Measurements from ENCODE around the gene DRAM1.
"Not testable (repeated sequence)": the region's sequence is repeated elsewhere in the genome, so short reads cannot be mapped to it uniquely, and the experiment has no call there.

Gene DRAM1

DNA sequence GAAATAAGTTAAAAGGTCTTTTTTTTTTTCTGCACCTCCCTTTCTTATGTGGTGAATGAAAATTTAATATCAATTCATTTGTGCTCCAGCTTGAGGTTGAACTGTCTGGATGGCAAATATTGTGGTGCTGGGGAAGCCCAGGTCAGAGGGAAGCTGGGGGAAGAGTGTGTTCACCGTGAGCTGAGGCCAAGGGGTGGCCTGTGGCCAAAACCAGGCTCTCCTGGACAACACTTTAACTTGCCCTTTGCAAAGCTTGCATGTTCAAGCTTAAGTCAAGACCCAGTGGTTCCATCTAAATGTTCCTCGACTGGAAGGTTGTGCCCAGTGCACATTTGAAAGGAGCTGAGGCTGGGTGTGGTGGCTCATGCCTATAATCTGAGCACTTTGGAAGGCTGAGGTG lies 28.8 kb downstream of the DRAM1 start:
- DNase-seq (ENCODE audit: low spot score), result no peak

GRCh38 chr12:101908395-101908794 lies 31.0 kb downstream of the DRAM1 start:
- no peak for DNase-seq (ENCODE audit: low spot score)

GRCh38 chr12:101909646-101910045 lies 32.3 kb downstream of the DRAM1 start:
- no peak for DNase-seq (ENCODE audit: low spot score)

GRCh38 chr12:101915841-101916240 lies 38.5 kb downstream of the DRAM1 start:
- DNase-seq (ENCODE audit: low spot score), result peak; percentile 56

DNA sequence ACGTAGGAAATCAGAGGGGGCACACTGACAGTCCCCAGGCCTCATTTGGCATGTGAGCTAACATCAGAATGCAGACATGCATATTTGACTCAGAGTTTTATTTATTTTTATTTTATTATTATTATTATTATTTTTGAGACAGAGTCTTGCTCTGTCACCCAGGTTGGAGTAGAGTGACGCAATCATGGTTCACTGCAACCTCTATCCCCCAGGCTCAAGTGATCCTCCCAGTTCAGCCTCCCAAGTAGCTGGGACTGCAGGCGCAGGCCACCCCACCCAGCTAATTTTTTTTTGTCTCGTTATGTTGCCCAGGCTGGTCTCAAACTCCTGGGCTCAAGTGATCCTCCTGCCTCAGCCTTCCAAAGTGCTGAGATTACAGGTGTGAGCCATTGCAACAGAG lies 41.4 kb downstream of the DRAM1 start:
- DNase-seq (ENCODE audit: low spot score), result not testable (repeated sequence)

GRCh38 chr12:101919447-101919846 lies 42.1 kb downstream of the DRAM1 start:
- no peak for DNase-seq (ENCODE audit: low spot score)

- peak; percentile 31 for DNase-seq (ENCODE audit: low spot score)
These were observed 43.5 kb downstream of the DRAM1 start for GRCh38 chr12:101920906-101921305.

- no peak for DNase-seq (ENCODE audit: low spot score)
These were observed 45.8 kb downstream of the DRAM1 start for GRCh38 chr12:101923045-101923718.

DNA sequence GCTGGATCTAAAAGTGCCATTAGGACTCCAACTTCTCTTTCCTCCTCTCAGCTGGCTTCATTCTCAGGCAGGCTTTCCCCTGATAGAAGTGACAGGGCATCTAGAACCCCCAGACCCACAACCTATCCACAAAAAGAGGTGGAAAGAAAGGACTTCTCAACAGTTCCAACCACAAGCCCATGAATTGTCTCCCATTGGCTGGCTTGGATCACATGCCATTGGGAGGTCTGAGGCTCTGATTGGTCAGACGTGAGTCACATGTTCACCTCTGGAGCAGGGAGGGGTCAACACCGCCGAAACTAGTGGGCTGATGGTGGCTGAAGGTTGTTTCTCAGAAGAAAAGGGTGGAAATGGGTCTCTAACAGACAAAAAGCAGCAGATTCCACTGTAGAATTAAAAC lies 47.2 kb downstream of the DRAM1 start:
- DNase-seq (ENCODE audit: low spot score), result peak; percentile 20

GRCh38 chr12:101925361-101925760 lies 48.0 kb downstream of the DRAM1 start:
- peak; percentile 83 for DNase-seq (ENCODE audit: low spot score)

DNA sequence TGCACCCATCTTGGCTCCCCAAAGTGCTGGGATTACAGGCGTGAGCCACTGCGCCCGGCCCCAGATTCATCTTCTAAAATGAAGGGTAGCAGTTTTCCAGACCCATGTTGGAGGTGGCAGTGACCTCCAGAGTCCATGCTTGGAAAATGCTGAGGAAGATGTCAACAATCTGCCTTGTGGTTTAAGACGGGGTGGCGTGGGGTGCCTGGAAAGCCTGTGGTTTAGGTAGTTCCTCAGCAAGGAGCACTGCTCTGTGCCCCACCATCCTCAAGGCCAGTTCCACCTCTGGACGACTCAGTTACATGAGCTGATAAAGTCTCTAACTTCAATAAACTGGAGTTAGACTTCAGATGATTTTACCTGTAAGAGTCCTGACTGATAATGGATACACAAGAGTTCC lies 48.6 kb downstream of the DRAM1 start:
- no peak for DNase-seq (ENCODE audit: low spot score)

GRCh38 chr12:101927036-101927435 lies 49.7 kb downstream of the DRAM1 start:
- no peak for DNase-seq (ENCODE audit: low spot score)

- DNase-seq (ENCODE audit: low spot score), result no peak
These were observed 50.6 kb downstream of the DRAM1 start for GRCh38 chr12:101927999-101928398.

- peak; percentile 27 for DNase-seq (ENCODE audit: low spot score)
These were observed 51.2 kb downstream of the DRAM1 start for GRCh38 chr12:101928556-101928955.

DNA sequence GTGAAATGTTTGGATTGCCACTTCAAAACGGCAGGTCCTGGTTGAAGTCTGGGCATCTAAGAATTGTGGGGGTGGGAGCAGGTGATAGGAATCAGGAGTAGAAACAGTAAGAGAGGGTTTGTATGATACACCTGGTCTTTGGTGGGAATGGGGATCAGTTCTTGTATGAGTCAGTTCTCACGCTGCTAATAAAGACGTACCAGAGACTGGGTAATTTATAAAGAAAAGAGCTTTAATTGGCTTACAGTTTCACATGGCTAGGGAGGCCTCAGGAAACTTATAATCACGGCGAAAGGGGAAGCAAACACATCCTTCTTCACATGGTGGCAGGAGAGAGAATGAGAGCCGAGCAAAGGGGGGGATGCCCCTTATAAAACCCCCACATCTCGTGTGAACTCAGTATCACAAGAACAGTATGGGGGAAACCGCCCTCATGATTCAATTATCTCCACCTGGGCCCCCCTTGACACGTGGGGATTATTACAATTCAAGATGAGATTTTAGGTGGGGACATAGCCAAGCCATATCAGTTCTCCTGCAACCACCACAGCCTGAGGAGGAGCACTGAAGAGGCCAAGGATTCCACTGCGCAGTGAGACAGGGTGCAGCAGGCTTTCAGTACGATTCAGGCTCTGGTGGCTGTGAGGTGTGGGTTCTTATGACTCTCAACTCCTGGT lies 52.1 kb downstream of the DRAM1 start:
- no peak for DNase-seq (ENCODE audit: low spot score)

DNA sequence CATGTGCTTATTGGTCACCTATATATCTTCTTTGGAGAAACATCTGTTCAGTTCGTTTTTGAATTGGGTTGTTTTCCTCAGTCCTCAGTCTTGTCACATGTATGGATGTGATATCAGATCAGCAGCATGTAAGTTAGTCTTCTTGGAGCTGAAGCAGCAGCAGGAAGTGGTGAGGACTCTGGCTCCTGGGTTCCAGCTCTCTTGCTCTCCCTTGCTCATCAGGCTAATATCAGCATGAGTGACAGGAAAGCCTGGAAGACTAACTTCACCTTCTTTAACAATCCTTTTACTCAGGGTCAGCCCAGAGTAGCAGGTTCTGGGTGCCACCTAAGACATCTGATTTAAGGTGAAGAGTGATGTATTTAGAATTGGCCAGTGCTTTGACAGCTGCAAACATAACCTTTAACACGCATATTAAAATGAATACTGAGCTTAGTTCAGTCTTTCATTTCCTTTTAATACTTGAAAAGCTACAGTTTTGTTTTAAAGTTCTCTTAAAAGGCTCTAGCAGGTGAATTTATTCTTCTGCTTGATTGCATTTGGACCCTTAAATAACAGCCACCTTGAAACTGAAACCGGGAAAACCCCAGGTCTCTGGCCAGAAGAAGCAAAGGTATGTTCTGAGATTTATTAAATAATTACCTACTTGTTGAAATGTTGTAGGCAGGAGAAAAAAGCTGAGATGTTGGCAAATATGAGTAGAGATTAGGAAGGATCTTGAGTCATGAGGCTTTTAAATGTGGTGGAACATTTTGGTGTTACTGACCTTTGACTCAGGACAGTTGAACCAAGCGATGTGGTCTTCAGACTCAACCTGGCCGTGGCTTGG lies 54.3 kb downstream of the DRAM1 start:
- DNase-seq (ENCODE audit: low spot score), result peak; percentile 9

DNA sequence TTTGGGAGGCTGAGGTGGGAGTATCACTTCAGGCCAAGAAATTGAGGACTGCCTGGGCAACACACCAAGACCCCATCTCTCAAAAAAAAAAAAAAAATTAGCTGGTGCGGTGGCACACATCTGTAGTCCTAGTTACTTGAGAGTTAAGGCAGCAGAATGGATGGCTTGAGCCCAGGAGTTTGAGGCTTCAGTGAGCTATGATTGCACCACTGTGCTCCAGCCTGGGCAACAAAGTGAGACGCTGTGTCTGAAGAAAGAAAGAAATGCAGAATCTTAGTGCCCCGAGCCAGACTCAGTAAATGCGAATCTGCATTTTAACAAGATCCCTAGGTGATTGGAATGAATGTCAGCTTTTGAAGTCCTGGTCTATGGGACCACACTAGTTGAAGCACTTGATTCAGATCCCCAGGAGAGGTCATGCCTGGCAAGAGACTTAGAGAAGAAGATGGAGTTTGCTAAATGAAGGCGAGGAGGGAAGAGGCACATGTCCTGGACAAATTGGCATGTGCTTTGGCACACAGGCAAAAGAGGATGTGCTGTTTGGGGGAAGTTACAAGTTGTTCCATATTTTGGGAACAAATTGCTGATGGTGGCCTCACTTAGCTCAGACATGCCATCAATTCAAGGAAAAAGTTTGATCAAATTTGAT lies 56.6 kb downstream of the DRAM1 start:
- no peak for DNase-seq (ENCODE audit: low spot score)

- DNase-seq (ENCODE audit: low spot score), result no peak
These were observed 58.7 kb downstream of the DRAM1 start for GRCh38 chr12:101935890-101936746.

DNA sequence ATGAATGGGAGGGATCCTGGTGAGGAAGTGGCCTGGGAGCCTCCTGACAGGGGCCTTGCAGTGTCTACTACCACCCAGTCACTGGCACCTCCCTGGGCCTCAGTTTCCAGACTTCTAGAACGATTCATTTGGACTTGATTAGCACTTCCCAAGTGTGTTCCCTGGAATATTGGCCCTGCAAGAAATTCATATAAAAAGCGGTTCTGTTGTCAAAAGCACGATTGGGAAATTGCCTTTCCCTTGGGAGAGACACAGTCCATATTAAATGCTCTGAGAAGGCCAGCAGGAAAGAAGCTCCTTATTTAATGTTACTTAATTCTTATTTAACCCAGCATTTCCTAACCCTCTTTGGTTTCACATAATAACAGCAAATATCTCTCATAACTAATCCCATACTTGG lies 61.9 kb downstream of the DRAM1 start:
- DNase-seq (ENCODE audit: low spot score), result no peak

DNA sequence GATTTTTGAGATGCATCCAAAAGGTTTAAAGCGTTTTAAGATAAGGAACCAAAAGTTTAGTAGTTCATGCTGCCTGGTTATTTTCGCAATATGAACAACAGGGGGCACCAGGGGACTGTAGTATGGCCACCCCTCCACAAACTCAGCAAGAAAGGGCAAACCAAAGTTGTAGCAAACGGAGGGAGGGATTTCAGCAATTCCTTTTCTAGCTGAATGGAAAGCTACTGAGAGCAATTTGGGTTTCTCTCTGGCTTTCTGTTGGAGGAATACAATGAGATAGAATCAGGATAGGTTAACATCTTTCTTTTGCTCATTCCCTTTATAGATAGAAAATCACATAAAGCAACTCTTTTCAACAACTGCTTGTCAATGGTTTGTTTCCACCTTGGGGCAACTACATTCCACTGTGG lies 62.5 kb downstream of the DRAM1 start:
- DNase-seq (ENCODE audit: low spot score), result peak; percentile 63

DNA sequence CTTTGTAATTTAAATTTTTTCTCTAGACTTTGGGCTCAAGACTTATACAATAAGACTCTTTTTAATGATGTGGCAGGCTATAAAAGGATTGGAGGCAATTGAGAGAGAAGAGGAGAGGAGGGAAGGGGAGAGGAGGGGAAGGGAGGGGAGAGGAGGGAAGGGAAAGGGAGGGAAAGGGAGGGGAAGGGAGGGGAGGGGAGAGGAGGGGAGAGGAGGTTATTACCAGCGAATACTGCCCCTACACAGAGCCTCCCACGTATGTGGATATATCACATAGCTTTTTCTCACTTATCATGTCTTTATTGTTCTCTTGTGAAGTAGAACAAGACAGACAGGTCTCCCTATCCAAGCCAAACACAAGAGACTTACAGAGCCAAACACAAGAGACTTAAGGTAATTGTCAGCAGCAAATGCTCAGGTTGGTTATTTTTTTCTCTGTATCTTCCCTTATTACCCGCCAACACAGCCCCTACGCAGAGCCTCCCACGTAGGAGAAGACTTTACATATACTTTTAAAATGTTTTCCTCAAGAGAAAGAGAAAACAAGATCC lies 63.1 kb downstream of the DRAM1 start:
- no peak for DNase-seq (ENCODE audit: low spot score)

Measured in kidney tubule cell (primary cell).